PFSK-1 (cell line): Measurements from ENCODE around the gene KMT2C.

Experiments
- POLR2AphosphoS5 ChIP-seq: IDR thresholded peaks from 2 replicates; pipeline ENCODE4 v1.6.1; 2012; ENCODE audit warnings: low read depth, mild to moderate bottlenecking, control low read depth, low read length, moderate library complexity
- SIN3A ChIP-seq: IDR thresholded peaks from 2 replicates; pipeline ENCODE4 v1.6.1; 2012; ENCODE audit warnings: mild to moderate bottlenecking, low read length, moderate library complexity, borderline replicate concordance; ENCODE audit not compliant: insufficient read depth
- TAF1 ChIP-seq: IDR thresholded peaks from 2 replicates; pipeline ENCODE4 v1.6.1; 2012; ENCODE audit warnings: low read length, control low read depth, borderline replicate concordance; ENCODE audit not compliant: insufficient read depth

GRCh38 chr7:152145853-152146466 lies 289.8 kb downstream of the KMT2C start:
- no peak for TF ChIP-seq POLR2AphosphoS5
- TF ChIP-seq SIN3A, result no peak
- no peak for TF ChIP-seq TAF1
